ENCODE results near the gene NELFE.
"Not testable (repeated sequence)": the region's sequence is repeated elsewhere in the genome, so short reads cannot be mapped to it uniquely, and the experiment has no call there.

The NELFE gene

GRCh38 chr6:31911826-31912585 is 46.8 kb downstream of the NELFE start:
- no peak for DNase-seq

DNA sequence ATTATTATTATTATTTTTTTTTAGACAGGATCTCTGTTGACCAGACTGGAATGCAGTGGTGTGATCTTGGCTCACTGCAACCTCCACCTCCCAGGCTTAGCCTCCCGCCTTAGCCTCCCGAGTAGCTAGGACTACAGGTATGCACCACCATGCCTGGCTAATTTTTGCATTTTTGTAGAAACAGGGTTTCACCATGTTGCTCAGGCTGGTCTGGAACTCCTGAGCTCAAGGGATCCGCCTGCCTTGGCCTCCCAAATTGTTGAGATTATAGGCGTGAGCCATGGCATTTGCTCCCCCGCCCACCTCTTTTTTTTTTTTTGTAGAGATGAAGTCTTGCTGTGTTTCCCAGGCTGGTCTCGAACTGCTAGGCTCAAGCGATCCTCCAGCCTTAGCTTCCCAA is 49.5 kb downstream of the NELFE start:
- not testable (repeated sequence) for DNase-seq

- DNase-seq, result no peak
Measured at GRCh38 chr6:31908791-31909190, 50.0 kb downstream of the NELFE start.

DNA sequence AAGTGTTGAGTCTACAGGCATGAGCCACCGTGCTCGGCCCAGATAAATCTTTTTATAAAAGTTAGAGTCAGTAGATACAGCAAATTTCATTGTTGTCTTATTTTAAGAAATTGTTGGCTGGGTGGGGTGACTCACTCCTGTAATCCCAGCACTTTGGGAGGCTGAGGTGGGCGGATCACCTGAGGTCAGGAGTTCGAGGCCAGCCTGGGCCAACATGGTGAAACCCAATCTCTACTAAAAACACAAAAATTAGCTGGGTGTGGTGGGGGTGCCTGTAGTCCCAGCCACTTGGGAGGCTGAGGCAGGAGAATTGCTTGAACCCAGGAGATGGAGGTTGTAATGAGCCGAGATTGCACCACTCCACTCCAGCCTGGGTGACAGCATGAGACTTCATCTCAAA is 50.5 kb downstream of the NELFE start:
- not testable (repeated sequence) for DNase-seq

- no peak for DNase-seq
Measured at GRCh38 chr6:31907158-31907813, 51.5 kb downstream of the NELFE start.

- DNase-seq, result not testable (repeated sequence)
Measured at GRCh38 chr6:31906727-31907126, 52.0 kb downstream of the NELFE start.

DNA sequence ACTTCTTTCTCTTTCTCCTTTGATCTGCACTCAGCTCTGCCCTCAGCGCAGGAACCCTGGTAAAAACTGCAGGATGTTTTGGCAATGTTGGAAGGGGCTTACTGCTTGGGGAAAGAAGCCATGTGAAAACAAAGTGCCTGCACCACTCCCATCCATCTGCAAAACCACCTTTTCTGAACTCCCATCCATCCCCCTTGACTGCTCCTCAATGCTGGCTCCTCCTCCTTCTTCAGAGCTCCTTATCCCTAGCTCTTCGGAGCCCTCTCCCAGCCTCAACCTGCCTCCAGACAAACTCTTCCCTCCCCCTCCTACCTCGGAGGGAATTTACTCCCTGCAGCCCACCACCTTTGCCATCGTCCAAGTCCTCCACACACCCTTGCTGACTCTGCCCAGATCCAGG is 52.6 kb downstream of the NELFE start:
- DNase-seq, result no peak

DNA sequence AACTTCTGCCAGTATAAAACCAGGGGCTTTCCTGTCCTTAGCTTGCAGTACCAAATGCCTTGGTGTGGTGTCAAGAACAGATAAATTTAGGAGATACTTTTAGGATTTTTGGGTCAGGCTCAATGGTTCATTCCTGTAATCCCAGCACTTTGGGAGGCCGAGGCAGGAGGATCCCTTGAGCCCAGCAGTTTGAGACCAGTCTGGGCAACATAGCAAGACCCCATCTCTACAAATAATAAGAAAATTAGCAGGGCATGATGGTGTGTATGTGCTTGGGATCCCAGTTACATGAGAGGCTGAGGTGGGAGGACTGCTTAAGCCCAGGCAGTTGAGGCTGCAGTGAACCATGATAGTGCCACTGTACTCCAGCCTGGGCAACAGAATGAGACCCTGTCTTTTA is 53.7 kb downstream of the NELFE start:
- DNase-seq, result no peak

DNA sequence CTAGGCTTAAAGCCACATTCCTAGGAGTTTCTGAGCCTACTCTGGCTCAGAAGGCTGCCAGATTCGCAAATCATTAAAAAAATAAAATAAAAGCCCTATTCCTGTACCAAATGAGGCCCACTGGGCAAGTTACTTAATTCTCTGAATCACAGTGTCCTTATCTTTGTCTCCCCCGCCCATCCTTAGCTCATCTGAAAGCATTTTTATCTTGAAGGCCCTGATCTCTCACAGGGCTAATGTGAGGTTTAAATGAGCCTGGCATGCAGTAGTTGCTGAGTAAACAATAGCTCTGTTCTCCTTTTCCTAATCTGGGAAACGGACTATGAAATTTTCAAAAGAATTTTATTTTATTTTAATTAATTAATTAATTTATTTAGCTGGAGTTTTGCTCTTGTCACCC is 54.8 kb downstream of the NELFE start:
- no peak for DNase-seq

Data from activated T-cell treated with anti-CD3 and anti-CD28 coated beads, Interleukin-2, amount 50 U/mL, for 1 hour (primary cell).